Measurements from ENCODE around the gene SNED1. TPM values are rescaled to one million over a fixed set of nuclear protein-coding genes. Genes with fewer than 3 reads are reported as not detected.

Gene SNED1
- total and polyA plus RNA-seq, 2 experiments from 2014 or later: 1.5 to 2.8 TPM

DNA sequence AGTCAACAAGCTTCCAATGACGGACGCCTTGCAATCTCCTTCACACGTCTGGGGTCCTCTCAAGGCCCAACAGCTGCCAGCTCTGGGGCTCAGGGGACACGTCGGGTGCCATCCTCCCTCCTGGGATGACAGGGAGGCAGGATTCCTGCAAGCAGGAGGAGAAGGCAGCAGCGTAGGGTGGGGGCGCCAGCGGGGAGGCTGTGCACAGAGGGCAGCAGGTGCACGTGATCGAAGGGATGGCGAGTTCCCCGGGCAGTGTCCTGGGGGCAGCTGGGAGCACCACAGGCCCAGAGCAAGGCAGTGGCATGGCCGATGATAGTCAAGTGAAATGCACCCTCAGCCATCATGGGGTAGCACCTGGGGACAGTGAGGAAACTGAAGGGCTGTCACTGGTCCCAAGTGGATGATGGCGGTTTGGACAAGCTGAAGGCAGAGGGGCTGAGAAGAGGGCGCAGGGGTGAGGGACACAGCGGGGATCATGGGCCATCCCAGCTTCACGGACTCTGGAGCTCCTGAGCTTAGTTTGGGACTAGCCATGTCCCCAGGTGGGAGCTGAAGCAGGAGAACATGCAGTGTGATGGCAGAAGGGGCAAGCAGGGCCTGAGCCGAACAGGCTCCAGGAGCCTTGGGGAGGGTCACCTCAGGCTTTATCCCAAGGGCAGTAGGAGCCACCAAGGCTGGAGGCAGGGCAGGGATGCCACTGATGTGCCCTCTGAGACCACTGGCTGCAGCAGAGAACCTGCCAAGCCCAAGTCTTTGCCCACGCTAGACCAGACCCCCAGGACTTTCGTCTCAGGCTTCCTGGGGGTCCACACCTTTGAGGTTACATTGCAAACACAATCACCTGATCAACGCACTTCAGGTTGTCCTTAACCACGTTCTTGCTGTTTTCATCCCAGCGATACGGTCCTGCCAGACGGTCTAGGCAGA, 16.3 kb upstream of the SNED1 start (continued):
- TF ChIP-seq, protein P1, sequence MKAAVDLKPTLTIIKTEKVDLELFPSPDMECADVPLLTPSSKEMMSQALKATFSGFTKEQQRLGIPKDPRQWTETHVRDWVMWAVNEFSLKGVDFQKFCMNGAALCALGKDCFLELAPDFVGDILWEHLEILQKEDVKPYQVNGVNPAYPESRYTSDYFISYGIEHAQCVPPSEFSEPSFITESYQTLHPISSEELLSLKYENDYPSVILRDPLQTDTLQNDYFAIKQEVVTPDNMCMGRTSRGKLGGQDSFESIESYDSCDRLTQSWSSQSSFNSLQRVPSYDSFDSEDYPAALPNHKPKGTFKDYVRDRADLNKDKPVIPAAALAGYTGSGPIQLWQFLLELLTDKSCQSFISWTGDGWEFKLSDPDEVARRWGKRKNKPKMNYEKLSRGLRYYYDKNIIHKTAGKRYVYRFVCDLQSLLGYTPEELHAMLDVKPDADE (IDR thresholded peaks at IDR 0.05): no peak

DNA sequence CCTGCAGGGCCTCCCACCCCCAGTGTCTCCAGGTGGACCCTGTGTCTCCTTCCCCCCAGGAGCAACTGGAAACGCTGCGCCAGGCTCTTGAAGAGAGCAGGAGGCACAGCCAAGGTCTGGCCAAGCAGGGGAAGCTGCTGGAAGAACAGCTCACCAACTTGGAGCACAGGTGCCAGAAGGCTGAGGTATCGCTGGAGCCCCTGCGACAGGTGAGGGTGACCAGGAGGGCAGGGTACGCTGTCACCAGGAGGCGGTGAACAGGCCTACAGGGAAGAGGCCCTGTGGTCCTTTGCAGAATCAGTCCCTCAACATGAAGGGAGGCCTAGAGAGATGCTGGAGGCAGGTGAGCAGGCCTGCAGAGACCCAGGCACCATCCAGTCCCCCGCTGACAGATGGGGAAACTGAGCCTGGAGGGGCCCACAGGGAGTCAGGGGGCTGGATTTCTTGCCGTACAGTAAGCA, 15.6 kb upstream of the SNED1 start:
- Histone ChIP-seq H3K4me3 (no peak overlapping the region), H3K27me3 (ENCODE audit: insufficient read depth) (no peaks in the 10 kb centered on the region), H3K4me2 (no peak overlapping the region), H3K4me1 (ENCODE audit: insufficient read depth) (no peaks in the 10 kb centered on the region; the same call in 1 of the 2 replicates), H4K20me1 (replicated peaks; ENCODE audit: insufficient read depth) (no peaks in the 10 kb centered on the region), H3F3A (replicated peaks; ENCODE audit: low read depth) (no peaks in the 10 kb centered on the region), H3K9me2 (ENCODE audit: insufficient read depth) (no peaks in the 10 kb centered on the region), H3K79me2 (replicated peaks; ENCODE audit: insufficient read depth) (no peaks in the 10 kb centered on the region), H2AFZ (peak overlapping the region; percentile 32; the same call in 1 of the 2 replicates), H3K27ac (ENCODE audit: low read depth) (no peak overlapping the region), H3K36me3 (ENCODE audit: insufficient read depth) (no peaks in the 10 kb centered on the region)
- Mint-ChIP-seq H3K4me1 (no peaks in the 10 kb centered on the region), H3K4me3 (no peak overlapping the region), H3K27ac (no peak overlapping the region), H3K27me3 (ENCODE audit: insufficient read depth, low read depth, poor library complexity) (peaks cover 5% of the 10 kb centered on the region), H3K9me3 (no peaks in the 10 kb centered on the region), H3K36me3 (ENCODE audit: low read depth) (no peaks in the 10 kb centered on the region)
- DNase-seq (ENCODE audit: low spot score) (no peak), ATAC-seq (no peak)
- TF ChIP-seq JUNB (IDR thresholded peaks at IDR 0.05; ENCODE audit: unreplicated experiment) (no peak), STAT1 (IDR thresholded peaks at IDR 0.05; ENCODE audit: unreplicated experiment) (no peak), NANOG (IDR thresholded peaks at IDR 0.05; ENCODE audit: borderline replicate concordance) (no peak), POLR2AphosphoS5 (IDR thresholded peaks at IDR 0.05; ENCODE audit: low read depth) (no peak), ZNF331 (CRISPR knock-in tag; IDR thresholded peaks at IDR 0.05; ENCODE audit: low read depth) (no peak)
- TF ChIP-seq, protein P1 (IDR thresholded peaks at IDR 0.05): no peak
- TF ChIP-seq, protein P2, sequence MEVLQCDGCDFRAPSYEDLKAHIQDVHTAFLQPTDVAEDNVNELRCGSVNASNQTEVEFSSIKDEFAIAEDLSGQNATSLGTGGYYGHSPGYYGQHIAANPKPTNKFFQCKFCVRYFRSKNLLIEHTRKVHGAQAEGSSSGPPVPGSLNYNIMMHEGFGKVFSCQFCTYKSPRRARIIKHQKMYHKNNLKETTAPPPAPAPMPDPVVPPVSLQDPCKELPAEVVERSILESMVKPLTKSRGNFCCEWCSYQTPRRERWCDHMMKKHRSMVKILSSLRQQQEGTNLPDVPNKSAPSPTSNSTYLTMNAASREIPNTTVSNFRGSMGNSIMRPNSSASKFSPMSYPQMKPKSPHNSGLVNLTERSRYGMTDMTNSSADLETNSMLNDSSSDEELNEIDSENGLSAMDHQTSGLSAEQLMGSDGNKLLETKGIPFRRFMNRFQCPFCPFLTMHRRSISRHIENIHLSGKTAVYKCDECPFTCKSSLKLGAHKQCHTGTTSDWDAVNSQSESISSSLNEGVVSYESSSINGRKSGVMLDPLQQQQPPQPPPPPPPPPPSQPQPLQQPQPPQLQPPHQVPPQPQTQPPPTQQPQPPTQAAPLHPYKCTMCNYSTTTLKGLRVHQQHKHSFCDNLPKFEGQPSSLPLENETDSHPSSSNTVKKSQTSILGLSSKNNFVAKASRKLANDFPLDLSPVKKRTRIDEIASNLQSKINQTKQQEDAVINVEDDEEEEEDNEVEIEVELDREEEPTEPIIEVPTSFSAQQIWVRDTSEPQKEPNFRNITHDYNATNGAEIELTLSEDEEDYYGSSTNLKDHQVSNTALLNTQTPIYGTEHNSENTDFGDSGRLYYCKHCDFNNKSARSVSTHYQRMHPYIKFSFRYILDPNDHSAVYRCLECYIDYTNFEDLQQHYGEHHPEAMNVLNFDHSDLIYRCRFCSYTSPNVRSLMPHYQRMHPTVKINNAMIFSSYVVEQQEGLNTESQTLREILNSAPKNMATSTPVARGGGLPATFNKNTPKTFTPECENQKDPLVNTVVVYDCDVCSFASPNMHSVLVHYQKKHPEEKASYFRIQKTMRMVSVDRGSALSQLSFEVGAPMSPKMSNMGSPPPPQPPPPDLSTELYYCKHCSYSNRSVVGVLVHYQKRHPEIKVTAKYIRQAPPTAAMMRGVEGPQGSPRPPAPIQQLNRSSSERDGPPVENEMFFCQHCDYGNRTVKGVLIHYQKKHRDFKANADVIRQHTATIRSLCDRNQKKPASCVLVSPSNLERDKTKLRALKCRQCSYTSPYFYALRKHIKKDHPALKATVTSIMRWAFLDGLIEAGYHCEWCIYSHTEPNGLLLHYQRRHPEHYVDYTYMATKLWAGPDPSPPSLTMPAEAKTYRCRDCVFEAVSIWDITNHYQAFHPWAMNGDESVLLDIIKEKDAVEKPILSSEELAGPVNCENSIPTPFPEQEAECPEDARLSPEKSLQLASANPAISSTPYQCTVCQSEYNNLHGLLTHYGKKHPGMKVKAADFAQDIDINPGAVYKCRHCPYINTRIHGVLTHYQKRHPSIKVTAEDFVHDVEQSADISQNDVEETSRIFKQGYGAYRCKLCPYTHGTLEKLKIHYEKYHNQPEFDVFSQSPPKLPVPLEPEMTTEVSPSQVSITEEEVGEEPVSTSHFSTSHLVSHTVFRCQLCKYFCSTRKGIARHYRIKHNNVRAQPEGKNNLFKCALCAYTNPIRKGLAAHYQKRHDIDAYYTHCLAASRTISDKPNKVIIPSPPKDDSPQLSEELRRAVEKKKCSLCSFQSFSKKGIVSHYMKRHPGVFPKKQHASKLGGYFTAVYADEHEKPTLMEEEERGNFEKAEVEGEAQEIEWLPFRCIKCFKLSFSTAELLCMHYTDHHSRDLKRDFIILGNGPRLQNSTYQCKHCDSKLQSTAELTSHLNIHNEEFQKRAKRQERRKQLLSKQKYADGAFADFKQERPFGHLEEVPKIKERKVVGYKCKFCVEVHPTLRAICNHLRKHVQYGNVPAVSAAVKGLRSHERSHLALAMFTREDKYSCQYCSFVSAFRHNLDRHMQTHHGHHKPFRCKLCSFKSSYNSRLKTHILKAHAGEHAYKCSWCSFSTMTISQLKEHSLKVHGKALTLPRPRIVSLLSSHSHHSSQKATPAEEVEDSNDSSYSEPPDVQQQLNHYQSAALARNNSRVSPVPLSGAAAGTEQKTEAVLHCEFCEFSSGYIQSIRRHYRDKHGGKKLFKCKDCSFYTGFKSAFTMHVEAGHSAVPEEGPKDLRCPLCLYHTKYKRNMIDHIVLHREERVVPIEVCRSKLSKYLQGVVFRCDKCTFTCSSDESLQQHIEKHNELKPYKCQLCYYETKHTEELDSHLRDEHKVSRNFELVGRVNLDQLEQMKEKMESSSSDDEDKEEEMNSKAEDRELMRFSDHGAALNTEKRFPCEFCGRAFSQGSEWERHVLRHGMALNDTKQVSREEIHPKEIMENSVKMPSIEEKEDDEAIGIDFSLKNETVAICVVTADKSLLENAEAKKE (CRISPR knock-in tag; IDR thresholded peaks at IDR 0.05): no peak
- TF ChIP-seq, protein P3, sequence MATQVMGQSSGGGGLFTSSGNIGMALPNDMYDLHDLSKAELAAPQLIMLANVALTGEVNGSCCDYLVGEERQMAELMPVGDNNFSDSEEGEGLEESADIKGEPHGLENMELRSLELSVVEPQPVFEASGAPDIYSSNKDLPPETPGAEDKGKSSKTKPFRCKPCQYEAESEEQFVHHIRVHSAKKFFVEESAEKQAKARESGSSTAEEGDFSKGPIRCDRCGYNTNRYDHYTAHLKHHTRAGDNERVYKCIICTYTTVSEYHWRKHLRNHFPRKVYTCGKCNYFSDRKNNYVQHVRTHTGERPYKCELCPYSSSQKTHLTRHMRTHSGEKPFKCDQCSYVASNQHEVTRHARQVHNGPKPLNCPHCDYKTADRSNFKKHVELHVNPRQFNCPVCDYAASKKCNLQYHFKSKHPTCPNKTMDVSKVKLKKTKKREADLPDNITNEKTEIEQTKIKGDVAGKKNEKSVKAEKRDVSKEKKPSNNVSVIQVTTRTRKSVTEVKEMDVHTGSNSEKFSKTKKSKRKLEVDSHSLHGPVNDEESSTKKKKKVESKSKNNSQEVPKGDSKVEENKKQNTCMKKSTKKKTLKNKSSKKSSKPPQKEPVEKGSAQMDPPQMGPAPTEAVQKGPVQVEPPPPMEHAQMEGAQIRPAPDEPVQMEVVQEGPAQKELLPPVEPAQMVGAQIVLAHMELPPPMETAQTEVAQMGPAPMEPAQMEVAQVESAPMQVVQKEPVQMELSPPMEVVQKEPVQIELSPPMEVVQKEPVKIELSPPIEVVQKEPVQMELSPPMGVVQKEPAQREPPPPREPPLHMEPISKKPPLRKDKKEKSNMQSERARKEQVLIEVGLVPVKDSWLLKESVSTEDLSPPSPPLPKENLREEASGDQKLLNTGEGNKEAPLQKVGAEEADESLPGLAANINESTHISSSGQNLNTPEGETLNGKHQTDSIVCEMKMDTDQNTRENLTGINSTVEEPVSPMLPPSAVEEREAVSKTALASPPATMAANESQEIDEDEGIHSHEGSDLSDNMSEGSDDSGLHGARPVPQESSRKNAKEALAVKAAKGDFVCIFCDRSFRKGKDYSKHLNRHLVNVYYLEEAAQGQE (IDR thresholded peaks at IDR 0.05; ENCODE audit: unreplicated experiment): no peak

Measured in GM23338 (cell line).